Inferior parietal cortex (tissue), 1 donor: Measurements from ENCODE around the gene TAS2R42.
A peak's percentile ranks its signal among the peaks of the same experiment; 100 is the strongest.

Source experiments
- DNase-seq: peaks from one replicate; pipeline ENCODE4 v3.0.0-alpha.2; 2016; ENCODE audit errors: extremely low spot score

TAS2R42 gene

GRCh38 chr12:11186837-11187236 is at the start of gene TAS2R42:
Gene TAS2R42, minus strand, starts transcription at chr12:11186937. Its CDS starts 0 bp downstream, at chr12:11186937.
- no peak for DNase-seq

GRCh38 chr12:11233532-11233931 is 46.8 kb upstream of the TAS2R42 start:
- no peak for DNase-seq

- DNase-seq = peak; percentile 15
Measured at GRCh38 chr12:11228296-11228879, 41.7 kb upstream of the TAS2R42 start.

GRCh38 chr12:11227373-11227772 is 40.6 kb upstream of the TAS2R42 start:
- no peak for DNase-seq

- DNase-seq = no peak
Measured at GRCh38 chr12:11209113-11209512, 22.4 kb upstream of the TAS2R42 start.

GRCh38 chr12:11204173-11204572 is 17.4 kb upstream of the TAS2R42 start:
- no peak for DNase-seq

GRCh38 chr12:11202811-11203210 is 16.1 kb upstream of the TAS2R42 start:
- no peak for DNase-seq

- DNase-seq = no peak
Measured at GRCh38 chr12:11183011-11183410, 3.7 kb downstream of the TAS2R42 start.

GRCh38 chr12:11182529-11182928 is 4.2 kb downstream of the TAS2R42 start:
- DNase-seq = no peak

- no peak for DNase-seq
Measured at GRCh38 chr12:11178250-11178649, 8.5 kb downstream of the TAS2R42 start.

- DNase-seq = no peak
Measured at GRCh38 chr12:11174022-11174421, 12.7 kb downstream of the TAS2R42 start.

- DNase-seq = no peak
Measured at GRCh38 chr12:11171969-11172675, 14.6 kb downstream of the TAS2R42 start.

GRCh38 chr12:11171145-11171968 is 15.4 kb downstream of the TAS2R42 start, which contains the start of gene SMIM10L1:
Gene SMIM10L1, plus strand, starts transcription at chr12:11171194. Its CDS starts 163 bp downstream, at chr12:11171357.
- DNase-seq = peak; percentile 88

- DNase-seq = no peak
Measured at GRCh38 chr12:11170810-11171144, 16.0 kb downstream of the TAS2R42 start.

- no peak for DNase-seq
Measured at GRCh38 chr12:11166300-11166699, 20.4 kb downstream of the TAS2R42 start.

- no peak for DNase-seq
Measured at GRCh38 chr12:11164384-11164783, 22.4 kb downstream of the TAS2R42 start.

GRCh38 chr12:11162502-11162901 is 24.2 kb downstream of the TAS2R42 start:
- no peak for DNase-seq

- no peak for DNase-seq
Measured at GRCh38 chr12:11158885-11159444, 27.8 kb downstream of the TAS2R42 start.

GRCh38 chr12:11154400-11154925 is 32.3 kb downstream of the TAS2R42 start:
- no peak for DNase-seq

- DNase-seq = no peak
Measured at GRCh38 chr12:11152725-11153124, 34.0 kb downstream of the TAS2R42 start.

GRCh38 chr12:11150832-11151231 is 35.9 kb downstream of the TAS2R42 start:
- DNase-seq = no peak

GRCh38 chr12:11147420-11147819 is 39.3 kb downstream of the TAS2R42 start:
- DNase-seq = no peak
